Hepatic stellate cell (primary cell): ENCODE measurements around the gene ZBTB1.
"Not testable (repeated sequence)": the region's sequence is repeated elsewhere in the genome, so short reads cannot be mapped to it uniquely, and the experiment has no call there.

ENCODE experiments used
- DNase-seq: peaks from one replicate; pipeline ENCODE4 v3.0.0; 2011; ENCODE audit warnings: low spot score

ZBTB1 gene

DNA sequence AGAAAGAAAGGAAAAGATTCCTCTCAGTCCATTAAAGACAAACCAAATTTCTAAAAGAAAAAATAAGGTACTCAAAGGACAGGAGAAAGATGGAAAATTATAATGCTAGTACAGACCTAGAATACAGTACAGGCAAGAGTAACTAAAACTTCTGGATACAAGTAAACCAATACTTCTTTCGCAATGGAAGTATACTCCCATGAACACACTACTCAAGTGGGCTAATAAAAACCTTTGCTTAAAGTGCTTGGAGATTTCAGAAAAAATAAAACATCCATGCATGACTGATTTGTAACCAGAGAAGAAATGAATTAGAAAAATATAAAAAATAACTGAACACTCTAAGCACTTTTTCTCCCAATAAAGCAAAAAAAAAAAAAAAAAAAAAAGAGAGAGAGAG, 4.5 kb upstream of the ZBTB1 start:
- no peak for DNase-seq

DNA sequence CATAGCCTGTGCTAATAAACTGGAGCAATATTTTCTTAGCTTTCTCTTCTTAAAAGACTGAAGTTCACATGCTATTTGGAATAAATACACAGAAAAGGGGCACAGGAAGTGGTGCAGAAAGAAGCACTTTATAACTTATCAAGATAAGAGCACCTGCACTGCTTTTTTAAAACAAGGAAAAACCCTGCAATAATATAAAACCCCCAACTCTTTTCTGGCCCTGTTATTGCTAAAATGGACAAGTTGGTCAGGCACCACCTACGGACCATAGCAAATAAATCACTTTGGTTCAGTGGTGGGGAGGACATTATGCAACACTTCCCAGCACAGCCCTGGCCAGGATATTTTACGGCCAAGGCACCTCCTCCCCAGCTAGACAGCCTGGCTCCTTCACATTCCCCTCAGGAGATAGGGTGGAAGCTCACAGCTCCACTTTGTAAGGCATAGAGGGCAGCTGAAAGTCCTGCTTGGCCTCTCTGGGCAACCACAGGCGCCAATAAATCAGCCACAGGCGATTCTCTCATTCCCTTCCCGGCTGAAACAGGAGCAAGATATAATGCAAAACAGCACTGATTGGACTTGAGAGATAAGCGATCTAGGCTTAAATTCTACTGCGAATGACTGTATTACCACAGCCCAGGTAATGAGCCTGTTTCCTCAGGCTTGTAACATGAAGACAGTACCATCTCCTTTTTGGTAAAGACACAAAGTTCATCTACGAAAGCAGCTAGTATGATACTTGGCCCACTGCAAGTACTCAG, 3.0 kb upstream of the ZBTB1 start:
- DNase-seq: peak; percentile 35

DNA sequence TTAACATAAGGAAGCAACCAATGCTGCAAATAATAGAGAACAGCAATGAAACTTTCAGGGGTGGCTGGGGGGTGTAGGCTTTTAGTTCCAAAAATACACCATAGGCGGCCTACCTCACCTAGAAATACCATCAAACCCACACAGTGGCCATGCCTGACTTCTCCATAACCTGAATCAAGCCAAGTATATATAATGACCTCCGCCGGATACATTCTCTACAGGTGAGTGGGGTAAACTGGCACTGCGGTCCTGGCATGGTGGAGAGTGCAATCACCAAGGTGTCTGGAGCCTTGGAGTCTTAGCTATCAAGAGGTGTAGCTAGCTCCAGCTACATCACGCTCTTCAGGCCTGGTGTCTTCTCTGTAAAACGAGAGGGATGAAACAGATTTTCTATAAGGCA, 2.1 kb upstream of the ZBTB1 start:
- DNase-seq: no peak

DNA sequence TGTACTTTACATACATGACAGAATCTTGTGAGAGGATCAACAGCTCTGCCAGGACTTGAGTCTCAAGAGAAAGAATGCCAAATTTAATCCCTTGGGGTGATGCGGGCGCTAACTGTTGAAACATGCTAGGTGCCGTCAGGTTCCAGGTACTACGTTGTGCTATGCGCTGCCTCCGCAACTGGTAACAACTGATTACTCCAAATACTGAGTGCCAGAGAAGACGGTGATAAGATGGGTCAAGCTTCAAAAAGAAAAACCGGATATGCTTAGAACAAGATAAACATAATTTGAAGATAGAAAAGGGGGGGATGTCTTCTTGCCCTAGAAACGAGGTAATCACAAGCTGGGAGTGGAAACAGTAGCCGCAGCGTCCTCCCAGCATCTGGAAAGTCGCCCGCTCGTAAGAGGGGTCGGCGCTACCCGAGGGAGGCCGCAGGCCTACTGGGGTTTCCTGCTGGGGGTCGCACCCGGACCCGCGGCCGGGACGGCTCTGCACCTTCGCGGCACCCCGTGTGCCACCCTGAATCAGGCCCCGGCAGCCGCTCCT, 1.6 kb upstream of the ZBTB1 start:
- DNase-seq: peak; percentile 17

DNA sequence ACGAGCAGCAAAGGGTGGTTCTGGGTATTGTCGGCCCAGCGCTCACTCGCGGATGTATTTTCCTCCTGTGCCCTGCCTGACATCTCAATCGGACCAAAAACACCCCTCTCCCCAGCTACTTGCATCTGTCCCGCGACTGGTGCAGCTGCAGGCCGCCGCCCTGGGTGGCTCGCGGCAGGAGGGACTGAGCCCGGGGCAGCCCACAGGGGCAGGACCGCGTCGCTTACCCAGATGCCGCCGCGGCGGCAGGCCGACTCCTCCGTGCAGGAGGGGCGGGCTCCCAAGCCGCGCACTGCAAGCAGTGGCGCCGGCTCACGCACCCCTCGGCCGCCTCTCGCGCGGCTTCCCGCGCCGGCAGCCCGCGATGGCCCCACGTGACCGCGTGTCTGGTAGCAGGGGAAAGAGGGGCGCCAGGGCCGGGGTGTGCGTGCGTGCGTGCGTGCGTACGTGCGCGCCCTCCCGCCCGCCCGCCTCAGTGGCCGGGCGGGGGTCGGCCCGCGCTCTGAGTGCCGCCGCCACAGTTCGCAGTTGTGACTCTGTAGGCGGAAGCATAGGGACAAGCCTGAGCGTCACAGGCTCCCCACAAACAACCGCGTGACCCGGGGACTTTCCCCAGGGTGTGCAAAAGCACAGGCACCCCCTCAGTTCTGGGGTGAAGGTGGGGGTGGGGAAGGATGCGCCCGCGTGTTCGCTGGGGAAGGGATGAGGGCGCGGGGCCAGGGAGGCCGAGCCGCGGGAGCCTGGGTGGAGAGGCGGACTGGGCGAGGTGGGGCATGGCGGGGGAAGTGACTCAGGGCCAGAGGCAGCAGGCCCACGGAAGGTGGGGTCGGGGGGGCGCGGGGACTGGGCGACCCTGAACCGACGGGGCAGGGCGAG, 898 bp upstream of the ZBTB1 start, which contains the start of gene ZBTB25:
Gene ZBTB25 (minus strand): TSS at position 405 of the 876 bp plus-strand sequence. CDS start 13,305 bp downstream, outside the sequence.
- peak; percentile 82 for DNase-seq

DNA sequence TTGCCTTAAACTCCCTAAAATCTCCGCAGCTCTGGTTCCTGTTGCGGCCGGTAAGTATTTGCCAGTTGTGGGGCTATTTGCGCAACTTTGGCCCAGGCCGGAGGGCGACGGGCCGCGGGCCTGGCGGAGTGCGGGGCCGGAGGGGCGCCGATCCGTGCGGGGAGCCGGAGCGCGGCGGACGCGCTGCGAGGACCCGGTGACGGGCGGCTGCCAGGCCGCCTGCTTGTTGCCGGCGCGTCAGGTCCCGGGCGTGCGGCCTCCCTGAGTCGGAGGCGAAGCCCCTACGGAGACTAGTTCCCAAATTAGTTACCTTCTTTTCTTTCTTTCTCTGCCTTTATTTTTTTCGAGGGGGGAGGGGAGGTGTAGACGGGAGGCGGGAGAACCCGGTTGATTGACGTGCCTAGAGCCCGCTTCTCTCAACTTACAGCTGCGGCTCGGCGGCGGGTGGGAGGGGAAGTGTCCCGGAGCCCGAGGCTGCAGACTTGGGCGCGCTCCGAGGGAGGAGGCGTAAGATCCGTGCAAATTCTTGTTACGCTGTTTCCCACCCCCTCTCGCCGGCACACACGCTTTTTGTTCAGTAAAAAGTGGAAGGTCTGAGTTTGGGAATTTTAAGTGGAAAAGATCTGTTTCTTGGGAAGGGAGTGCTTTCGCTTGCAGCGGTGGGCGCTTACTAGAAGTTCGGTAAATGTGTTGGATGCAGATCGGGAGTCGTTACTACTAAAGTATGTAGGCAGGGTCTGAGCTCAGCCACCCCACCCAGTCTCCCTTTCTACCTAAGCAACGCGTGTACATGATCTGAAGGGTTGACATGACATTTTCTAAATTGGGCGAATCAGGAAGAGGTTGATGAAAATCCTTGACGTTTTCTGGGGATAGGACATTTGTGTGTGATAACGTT, 576 bp downstream of the ZBTB1 start:
- peak; percentile 84 for DNase-seq

DNA sequence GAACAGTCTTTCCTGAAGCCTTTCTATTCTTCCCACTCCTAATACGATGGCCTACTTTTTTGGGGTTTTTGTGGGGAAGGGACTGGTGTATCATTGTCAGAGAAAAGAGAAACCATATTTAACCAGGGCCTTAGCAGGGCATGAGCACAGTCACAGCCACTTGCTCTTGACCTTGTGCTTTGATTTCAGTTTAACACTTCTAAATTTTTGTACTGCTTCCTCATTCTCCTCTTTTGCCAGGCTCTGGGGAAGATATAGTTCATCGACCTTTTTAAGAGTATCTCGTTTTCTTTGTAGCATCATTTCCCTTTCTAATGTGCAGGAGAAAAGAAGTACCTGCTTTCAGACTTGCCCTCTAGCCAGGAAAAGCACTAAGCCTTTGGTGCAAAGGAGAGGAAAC, 2.2 kb downstream of the ZBTB1 start:
- no peak for DNase-seq

GRCh38 chr14:64507376-64508156, 3.0 kb downstream of the ZBTB1 start:
- peak; percentile 9 for DNase-seq

DNA sequence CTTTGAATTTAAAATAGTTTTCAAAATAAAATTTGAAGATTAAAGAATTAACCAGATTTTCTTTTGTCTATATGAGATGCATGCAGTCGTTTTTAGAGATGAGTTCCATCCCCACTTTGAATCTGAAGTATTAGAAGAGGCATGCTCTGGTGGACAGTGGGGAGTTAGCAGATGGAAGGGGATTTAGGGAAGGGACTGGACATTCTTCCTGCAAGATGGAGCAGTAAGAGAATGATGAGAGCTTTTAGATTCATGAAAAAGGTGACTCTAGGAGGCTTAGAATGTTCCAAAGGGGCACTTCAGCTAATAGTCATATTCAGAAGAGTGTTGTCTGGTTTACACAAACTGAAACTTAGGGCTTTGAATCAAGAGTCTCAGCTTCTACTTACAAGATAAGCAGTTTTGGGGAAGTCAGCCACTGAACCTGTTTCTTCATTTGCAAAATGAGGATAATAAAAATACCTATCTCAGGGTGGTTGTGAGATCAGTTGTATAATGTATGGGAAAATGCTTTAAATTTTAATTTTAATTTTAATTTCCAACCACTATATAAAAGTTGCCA, 3.7 kb downstream of the ZBTB1 start:
- DNase-seq: no peak

DNA sequence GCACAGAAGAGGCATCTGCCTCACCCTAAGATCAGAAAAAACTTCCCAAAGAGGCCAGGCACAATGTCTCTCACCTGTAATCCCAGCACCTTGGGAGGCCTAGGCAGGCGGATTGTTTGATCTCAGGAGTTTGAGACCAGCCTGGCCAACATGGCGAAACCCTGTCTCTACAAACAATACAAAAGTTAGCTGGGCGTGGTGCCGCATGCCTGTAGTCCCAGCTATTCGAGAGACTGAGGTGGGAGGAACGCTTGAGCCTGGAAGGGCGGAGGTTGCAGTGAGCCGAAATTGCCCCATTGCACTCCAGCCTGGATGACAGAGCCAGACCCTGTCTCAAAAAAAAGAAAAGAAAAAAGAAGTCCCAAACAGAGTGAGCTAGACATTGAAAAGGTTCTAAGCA, 4.5 kb downstream of the ZBTB1 start:
- no peak for DNase-seq

GRCh38 chr14:64510825-64511671, 6.5 kb downstream of the ZBTB1 start:
- DNase-seq: peak; percentile 39

DNA sequence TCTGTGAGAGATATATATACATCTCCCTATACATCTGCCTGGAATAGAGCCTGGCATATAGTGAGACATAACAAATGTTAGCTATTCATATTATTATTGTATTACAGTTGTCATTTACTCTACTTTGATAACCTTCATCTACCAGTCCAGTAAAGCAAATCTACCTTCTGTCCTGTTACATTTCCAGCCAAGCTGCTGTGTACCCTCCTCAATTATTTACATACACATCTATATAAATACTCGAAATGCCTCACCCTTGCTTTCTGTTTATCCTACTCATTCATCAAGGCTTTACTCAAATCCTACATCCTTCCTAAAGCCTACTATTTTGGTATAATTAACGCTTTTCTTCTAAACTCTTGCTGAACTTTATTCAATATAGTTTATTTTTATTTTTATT, 8.7 kb downstream of the ZBTB1 start:
- DNase-seq: no peak

- DNase-seq: no peak
These were observed 10.5 kb downstream of the ZBTB1 start for GRCh38 chr14:64515053-64515452.

DNA sequence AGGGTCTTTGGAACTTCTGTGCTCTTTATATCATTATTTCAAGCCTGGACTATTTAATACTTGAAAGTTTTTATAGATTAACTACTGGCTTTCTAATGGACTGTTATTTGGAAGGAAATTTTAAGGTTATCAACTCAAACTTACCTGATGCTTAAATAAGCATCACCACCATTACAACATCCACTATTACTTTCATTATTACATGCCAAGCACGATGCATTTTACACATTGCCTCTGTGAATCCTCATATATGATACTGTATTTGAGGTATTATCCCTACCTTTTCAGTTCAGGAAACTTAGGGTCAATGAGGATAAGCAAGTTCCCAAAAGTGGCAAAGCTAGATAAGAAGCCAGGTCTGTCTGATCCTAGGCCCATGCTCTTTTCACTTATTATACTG, 12.4 kb downstream of the ZBTB1 start:
- no peak for DNase-seq

GRCh38 chr14:64517667-64518066, 13.1 kb downstream of the ZBTB1 start:
- DNase-seq: not testable (repeated sequence)

- DNase-seq: no peak
These were observed 13.7 kb downstream of the ZBTB1 start for GRCh38 chr14:64518229-64518628.

DNA sequence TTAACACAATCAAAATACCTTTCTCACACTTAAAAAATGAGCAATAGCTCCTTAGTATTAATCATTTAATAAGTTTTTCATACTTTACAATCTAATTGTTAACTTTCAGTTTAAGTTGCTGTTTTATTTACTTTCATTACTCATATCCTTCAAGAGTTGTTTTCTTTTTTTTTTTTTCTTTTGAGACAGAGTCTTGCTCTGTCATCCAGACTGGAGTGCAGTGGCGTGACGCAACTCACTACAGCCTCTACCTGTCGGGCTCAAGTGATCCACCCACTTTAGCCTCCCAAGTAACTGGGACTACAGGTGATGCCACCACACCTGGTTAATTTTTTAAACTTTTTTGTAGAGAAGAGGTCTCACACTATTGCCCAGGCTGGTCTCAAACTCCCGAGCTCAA, 16.1 kb downstream of the ZBTB1 start:
- DNase-seq: no peak

- DNase-seq: no peak
These were observed 18.2 kb downstream of the ZBTB1 start for GRCh38 chr14:64522591-64523355.

DNA sequence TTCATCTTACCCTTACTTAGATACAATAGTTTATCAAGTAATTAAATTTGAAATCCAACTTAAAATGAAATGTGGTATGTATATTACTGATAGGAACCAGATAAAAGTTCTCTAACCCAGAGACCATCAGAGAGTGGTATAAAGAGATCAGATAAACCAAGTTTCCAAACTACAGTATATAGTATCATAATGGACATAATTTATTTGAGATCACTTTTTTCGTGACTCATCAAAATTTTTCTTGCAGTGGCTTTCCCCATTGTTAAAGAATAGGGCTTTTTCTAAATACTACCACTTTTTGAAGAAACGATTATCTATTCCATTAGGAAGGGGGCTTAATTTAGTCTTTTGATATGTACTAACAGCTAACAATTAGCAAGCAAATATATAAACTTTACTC, 20.8 kb downstream of the ZBTB1 start:
- DNase-seq: no peak
